Fibroblast of villous mesenchyme (primary cell): Measurements from ENCODE around the gene IL1R1. TPM values are rescaled to one million over a fixed set of nuclear protein-coding genes. Genes with fewer than 3 reads are reported as not detected.

Experiments
- DNase-seq: peaks from one replicate; pipeline ENCODE4 v3.0.0-alpha.2; 2010; ENCODE audit warnings: low read depth
- H3K4me3 ChIP-seq: 2 replicates; pipeline ENCODE4 v1.5.1; 2011; ENCODE audit warnings: low read depth, mild to moderate bottlenecking, low read length
- total RNA-seq: library from RNA; depleted of rRNA; stranded (reverse); fragments of >200 nt; gene quantifications from 2 replicates; pipeline ENCODE4 v1.2.3, GENCODE V29; 2012
- TF ChIP-seq, protein P1 (sequence below): IDR thresholded peaks from 2 replicates; pipeline ENCODE4 v1.5.1; 2012; ENCODE audit warnings: low read depth, mild to moderate bottlenecking, low read length; ENCODE audit not compliant: insufficient read depth

Gene IL1R1
- total RNA-seq, 1 donor: 62.6 TPM

DNA sequence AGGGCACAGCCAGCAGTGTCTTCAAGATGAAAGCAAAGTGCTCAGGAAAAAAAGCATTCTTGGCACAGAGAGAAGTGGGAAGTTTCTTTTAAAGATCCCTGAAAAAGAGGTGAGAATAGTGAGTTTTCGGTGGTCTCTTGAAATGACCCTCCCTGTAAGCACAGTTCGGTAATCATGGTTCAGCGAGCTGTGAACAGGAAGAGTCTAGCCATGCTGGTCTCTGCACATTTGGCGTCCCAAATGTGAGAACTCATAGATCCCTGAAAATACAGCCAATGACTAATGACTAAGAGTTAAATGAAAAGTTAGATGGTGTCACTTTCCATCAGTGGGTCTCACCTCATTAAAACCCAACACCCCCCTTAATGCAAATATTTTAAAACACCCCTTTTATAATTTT, 3.4 kb downstream of the IL1R1 start:
- DNase-seq: no peak

DNA sequence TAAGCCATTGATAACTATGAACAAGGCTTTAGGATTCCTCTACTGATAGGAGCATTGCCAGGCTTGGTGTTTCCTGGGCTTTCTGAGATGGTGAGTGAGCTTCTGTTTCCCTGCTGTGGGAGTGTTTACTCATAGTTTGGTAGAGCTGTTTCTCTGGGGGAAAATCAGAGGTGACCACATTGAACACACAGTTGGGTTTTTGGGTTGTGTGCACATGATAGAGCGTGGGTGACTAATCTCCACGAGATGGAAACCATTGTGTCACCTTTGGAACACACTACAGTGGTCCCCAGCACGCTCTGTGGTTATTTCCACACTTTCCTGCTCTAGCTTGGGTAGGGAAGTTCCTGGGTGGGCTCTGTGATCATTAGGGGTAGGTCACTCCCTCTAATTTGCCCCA, 5.4 kb downstream of the IL1R1 start:
- peak; percentile 52 for DNase-seq
- TF ChIP-seq, protein P1, sequence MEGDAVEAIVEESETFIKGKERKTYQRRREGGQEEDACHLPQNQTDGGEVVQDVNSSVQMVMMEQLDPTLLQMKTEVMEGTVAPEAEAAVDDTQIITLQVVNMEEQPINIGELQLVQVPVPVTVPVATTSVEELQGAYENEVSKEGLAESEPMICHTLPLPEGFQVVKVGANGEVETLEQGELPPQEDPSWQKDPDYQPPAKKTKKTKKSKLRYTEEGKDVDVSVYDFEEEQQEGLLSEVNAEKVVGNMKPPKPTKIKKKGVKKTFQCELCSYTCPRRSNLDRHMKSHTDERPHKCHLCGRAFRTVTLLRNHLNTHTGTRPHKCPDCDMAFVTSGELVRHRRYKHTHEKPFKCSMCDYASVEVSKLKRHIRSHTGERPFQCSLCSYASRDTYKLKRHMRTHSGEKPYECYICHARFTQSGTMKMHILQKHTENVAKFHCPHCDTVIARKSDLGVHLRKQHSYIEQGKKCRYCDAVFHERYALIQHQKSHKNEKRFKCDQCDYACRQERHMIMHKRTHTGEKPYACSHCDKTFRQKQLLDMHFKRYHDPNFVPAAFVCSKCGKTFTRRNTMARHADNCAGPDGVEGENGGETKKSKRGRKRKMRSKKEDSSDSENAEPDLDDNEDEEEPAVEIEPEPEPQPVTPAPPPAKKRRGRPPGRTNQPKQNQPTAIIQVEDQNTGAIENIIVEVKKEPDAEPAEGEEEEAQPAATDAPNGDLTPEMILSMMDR: no peak
- H3K4me3 ChIP-seq: no peak overlapping the region

More for the DNA sequence above, 3.4 kb downstream of the IL1R1 start:
- TF ChIP-seq, protein P1: no peak
- H3K4me3 ChIP-seq: no peak overlapping the region

DNA sequence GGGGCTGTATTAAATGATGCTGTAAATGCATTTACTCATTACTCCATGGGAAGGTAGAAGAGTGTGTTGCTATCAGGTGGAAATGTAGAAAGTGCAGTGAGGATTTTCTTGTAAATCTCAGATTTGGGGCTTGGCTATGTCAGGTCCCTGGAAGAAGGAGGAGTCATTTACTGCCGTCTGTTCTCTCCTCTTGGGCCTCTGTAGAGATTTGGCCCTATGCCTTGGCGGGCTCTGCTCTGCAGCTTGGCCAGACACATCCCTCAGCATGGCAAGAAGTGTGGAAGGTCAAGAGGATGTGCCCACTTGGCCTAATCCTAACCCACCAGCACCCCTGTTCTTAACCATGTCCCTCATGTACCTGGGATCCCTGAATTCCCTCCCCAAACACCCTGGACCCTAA, 6.7 kb downstream of the IL1R1 start:
- DNase-seq: no peak
- no peak overlapping the region for H3K4me3 ChIP-seq
- TF ChIP-seq, protein P1: no peak

DNA sequence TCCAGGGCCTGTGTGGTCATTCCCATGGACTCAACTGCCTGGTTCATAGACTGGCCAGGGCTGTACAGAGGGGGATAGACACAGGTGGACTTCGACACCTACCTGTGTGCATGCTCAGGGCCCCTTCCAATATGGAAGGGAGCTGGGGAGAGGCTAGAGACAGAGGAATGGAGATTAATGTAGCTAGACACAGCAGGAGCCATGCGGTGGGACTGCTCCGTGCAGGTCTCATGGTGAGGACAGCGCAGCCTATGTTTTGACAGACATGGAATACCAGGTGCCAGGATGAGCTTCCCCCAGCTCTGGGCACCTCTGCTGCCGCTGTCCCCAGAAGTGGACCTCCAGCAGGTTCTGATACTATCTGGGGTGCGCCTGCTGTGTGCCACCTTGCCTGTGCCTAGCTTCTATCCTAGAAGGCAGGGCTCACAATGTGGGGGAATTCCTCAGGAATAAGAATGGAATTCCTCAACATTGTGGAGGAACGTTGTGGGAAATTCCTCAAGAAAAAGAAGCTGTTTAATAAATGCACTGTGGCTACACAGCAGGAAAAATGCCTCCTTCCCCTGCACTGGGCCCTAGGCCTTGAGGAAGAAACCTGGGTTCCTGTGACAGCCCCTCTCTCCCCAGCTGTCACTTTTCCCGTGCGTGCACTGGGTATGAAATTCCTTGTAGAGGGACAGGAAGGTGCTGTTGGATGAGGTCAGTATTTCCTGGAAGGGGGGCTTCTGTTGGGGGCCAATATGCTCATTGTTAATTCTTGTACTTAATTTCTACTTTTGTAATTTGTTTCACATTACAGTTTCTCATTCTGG, 7.3 kb downstream of the IL1R1 start:
- TF ChIP-seq, protein P1: no peak
- DNase-seq: no peak
- no peak overlapping the region for H3K4me3 ChIP-seq

DNA sequence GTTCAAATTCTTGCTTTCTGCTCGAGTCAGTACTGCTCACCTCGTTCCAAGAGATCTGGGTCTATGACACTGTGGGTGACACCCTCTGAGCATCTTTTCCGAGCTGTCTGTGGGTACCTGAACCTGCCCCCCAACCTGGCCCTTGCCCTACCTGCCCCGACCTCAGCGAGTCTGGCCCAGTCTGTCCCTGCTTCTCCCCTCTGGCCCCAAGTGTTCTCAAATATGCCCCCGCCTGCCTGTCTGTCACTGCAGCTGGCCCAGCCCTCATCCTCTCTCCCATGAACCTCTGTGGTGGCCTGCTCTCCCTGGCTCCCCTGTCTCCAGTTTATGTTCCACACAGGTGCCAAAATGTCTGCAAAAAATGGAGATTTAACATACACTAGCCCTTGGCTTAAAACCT, 11.8 kb downstream of the IL1R1 start:
- TF ChIP-seq, protein P1: no peak
- no peak for DNase-seq
- no peak overlapping the region for H3K4me3 ChIP-seq

DNA sequence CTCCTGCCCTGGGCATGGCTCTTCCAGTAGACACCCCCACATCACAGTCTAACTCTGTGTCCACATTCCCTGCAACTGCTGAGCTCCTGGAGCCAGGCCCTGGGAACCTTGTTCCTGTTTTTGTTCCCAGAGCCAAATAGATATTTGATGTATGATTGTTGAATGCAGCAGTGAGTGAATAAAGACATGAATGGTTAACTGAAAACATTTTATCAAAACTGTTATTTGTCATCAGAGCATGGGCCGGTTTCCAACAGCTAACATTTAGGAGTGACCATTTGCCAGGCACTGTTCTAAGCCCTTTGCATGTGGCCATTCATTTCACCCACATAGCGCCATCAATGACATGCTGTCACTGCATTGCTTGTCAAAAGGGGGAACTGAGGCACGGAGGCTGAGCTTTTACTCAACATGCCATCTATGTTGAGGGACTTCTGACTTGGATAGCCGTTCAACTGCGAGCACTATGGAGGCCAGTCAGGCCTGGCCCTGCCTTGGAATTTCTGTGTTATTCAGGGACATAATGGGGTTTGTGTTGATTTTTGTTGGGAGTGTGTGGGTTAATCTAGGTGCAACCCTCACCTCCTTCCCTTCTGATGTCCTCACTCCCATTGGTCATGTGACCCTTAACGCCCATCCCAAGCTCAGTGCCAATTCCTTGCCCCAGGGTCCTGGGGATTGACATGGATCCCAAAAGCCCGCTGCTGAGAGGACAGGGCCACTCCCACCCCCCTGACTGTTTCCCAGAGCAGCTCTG, 12.6 kb downstream of the IL1R1 start:
- TF ChIP-seq, protein P1: no peak
- no peak for DNase-seq

More for the DNA sequence above, 12.6 kb downstream of the IL1R1 start:
- no peak overlapping the region for H3K4me3 ChIP-seq
